Stimulated activated CD8-positive, alpha-beta memory T cell treated with anti-CD3 and anti-CD28 coated beads, Interleukin-7, amount 100 ng/mL, for 24 hours (primary cell): ENCODE measurements around the gene MIEF1.

Experiments
- DNase-seq: peaks from one replicate; pipeline ENCODE4 v3.0.0-alpha.2; 2020; ENCODE audit warnings: low read depth

The MIEF1 gene

GRCh38 chr22:39470451-39471291 lies 31.4 kb upstream of the MIEF1 start:
- DNase-seq, result no peak

GRCh38 chr22:39471381-39472141 lies 30.5 kb upstream of the MIEF1 start:
- no peak for DNase-seq

GRCh38 chr22:39472570-39473556 lies 29.2 kb upstream of the MIEF1 start:
- no peak for DNase-seq

GRCh38 chr22:39473851-39474250 lies 28.2 kb upstream of the MIEF1 start:
- no peak for DNase-seq

- DNase-seq, result no peak
Measured at GRCh38 chr22:39474351-39475111, 27.6 kb upstream of the MIEF1 start.

GRCh38 chr22:39475337-39475736 lies 26.8 kb upstream of the MIEF1 start:
- no peak for DNase-seq

GRCh38 chr22:39475902-39476301 lies 26.2 kb upstream of the MIEF1 start:
- no peak for DNase-seq

GRCh38 chr22:39476664-39477063 lies 25.4 kb upstream of the MIEF1 start:
- no peak for DNase-seq

GRCh38 chr22:39477542-39477941 lies 24.5 kb upstream of the MIEF1 start:
- DNase-seq, result no peak

GRCh38 chr22:39478441-39478850 lies 23.6 kb upstream of the MIEF1 start:
- no peak for DNase-seq

- no peak for DNase-seq
Measured at GRCh38 chr22:39479254-39479653, 22.8 kb upstream of the MIEF1 start.

- no peak for DNase-seq
Measured at GRCh38 chr22:39480557-39480956, 21.5 kb upstream of the MIEF1 start.

GRCh38 chr22:39481054-39481453 lies 21.0 kb upstream of the MIEF1 start:
- no peak for DNase-seq

GRCh38 chr22:39481595-39481994 lies 20.5 kb upstream of the MIEF1 start:
- no peak for DNase-seq

GRCh38 chr22:39482768-39483167 lies 19.3 kb upstream of the MIEF1 start:
- no peak for DNase-seq

- no peak for DNase-seq
Measured at GRCh38 chr22:39486951-39487825, 14.9 kb upstream of the MIEF1 start.

- DNase-seq, result no peak
Measured at GRCh38 chr22:39487826-39488520, 14.1 kb upstream of the MIEF1 start.

GRCh38 chr22:39488563-39489083 lies 13.5 kb upstream of the MIEF1 start:
- DNase-seq, result no peak
